ENCODE measurements around the gene FXYD5.

GRCh38 chr19:35142606-35143230 lies 11.8 kb upstream of the FXYD5 start:
- TF ChIP-seq, protein P1, sequence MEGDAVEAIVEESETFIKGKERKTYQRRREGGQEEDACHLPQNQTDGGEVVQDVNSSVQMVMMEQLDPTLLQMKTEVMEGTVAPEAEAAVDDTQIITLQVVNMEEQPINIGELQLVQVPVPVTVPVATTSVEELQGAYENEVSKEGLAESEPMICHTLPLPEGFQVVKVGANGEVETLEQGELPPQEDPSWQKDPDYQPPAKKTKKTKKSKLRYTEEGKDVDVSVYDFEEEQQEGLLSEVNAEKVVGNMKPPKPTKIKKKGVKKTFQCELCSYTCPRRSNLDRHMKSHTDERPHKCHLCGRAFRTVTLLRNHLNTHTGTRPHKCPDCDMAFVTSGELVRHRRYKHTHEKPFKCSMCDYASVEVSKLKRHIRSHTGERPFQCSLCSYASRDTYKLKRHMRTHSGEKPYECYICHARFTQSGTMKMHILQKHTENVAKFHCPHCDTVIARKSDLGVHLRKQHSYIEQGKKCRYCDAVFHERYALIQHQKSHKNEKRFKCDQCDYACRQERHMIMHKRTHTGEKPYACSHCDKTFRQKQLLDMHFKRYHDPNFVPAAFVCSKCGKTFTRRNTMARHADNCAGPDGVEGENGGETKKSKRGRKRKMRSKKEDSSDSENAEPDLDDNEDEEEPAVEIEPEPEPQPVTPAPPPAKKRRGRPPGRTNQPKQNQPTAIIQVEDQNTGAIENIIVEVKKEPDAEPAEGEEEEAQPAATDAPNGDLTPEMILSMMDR (IDR thresholded peaks at IDR 0.05; ENCODE audit: insufficient read depth, low read length), result peak; percentile 12
- TF ChIP-seq POLR2AphosphoS5 (IDR thresholded peaks at IDR 0.05; ENCODE audit: low read depth) (no peak), REST (IDR thresholded peaks at IDR 0.05; ENCODE audit: insufficient replicate concordance, low read depth) (no peak), GABPA (IDR thresholded peaks at IDR 0.05; ENCODE audit: low read depth) (no peak), SPI1 (IDR thresholded peaks at IDR 0.05; ENCODE audit: borderline replicate concordance, low read depth) (no peak)
